GM18519 (cell line): ENCODE results near the gene THAP4.

Experiments
- ATAC-seq: cut with Tn5 transposase; IDR thresholded peaks from one replicate; pipeline ENCODE4 v1.9.1; 2021; ENCODE audit warnings: mild to moderate bottlenecking, moderate library complexity; ENCODE audit not compliant: unreplicated experiment, low FRiP score

The THAP4 gene

DNA sequence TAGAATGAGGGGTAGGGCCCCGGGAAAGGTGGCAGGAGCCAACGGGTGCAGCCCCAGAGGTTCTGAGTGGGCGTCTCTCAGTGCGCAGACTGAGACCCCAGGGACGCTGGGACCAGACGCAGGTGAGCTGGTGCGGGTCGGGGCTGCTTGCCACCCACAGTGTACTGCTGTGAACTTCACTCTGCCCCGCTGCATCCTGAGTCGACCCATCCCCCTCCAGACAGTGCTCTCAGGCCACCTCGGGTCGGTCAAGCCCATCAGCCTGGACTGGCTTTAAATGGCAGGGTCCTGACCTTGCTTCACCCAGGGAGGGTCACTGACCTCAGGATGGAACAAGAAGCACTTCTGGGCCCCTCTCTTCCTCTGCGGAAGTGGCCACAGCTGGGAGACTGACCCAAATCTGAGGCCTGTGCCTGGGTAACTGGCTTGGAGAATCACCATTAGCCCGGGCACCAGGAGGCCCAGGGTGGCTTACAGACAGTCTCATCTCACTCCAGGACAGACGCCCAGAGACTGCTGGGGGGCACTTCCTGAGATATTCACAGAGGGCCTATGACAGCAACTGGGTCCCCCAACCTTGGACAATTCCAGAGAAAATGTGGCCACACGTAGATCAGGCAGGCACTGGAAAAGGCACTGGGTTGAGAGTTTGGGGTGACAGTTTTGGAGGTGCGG, 102.1 kb downstream of the THAP4 start:
- ATAC-seq: no peak
